NCI-H345 (cell line): ENCODE results near the gene CCT7.
A peak's percentile ranks its signal among the peaks of the same experiment; 100 is the strongest.

Experiments
- DNase-seq: peaks from one replicate; lab custom pipeline; 2025; lab: John Stamatoyannopoulos, UW

CCT7 gene

GRCh38 chr2:73294239-73294638, 60.1 kb downstream of the CCT7 start:
- no peak for DNase-seq

DNA sequence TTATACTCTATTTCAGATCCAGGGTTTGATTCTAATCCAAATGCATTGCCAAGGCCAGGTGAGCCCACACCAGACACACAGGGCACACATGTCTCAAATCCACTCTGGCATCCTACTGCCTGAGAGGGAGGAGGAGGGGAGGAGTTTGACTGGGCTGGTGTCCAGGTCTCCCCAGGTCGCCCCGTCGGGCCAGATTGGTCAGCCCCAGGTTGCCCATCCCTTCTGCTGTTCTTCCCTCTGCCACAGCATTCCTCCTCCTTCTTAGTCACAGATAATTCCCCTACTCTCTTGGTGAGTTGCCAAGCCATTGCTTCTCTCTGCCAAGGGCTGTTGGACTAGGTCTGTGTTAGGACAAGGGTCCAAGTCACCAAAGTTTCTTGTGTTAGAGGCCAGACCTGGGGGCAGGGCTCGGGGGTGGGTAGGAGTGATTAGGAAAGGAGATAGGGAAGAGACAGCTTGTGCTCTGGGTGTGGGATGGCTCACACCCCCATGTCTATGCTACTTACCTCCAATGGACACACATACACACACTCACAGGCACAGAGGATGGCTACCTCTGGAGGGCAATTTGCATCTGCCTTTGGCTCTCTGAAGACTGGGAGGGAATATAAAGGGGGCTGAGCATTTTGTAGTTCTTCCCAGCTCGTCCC, 61.8 kb downstream of the CCT7 start:
- DNase-seq = no peak

- peak; percentile 25 for DNase-seq
Observed at GRCh38 chr2:73297151-73297559, 63.0 kb downstream of the CCT7 start.

DNA sequence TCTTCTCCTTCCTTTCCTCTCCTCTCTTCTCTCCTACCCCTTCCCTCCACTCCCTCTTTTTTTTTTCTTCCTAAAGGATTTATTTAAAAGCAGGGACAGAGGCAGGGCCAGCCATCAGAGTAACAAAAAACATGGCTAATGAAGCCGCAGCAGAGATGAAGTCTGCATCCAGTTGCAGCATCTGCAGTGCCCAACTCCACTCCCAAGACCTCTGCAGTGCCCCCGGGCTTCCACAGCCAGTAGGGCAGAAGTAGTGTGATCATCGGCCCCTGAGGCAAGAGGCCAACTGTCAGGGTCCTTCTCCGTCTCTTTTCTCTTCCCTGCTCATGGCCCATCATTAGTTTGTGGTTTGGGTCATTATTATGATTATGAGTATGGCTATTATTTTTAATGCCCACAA, 63.5 kb downstream of the CCT7 start:
- DNase-seq = no peak

DNA sequence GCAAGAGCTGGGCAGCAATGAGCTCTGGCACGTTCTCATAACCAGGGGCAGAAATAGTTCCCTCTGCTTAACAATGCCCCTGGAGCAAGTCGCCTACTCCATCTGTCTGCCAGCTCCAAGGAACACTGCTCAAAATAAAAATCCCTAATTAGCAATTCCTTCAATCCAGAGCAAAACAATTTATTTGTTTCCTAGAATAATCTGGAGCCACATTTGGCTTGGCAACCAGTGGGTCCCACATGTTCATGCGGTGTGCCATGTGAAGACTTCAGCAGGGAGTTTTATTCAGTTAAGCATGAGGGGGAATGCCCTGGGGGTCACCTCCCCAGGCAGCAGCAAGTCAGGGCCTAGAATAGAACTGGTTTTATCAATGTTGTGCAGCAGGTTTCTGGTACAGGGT, 66.8 kb downstream of the CCT7 start:
- DNase-seq = no peak

DNA sequence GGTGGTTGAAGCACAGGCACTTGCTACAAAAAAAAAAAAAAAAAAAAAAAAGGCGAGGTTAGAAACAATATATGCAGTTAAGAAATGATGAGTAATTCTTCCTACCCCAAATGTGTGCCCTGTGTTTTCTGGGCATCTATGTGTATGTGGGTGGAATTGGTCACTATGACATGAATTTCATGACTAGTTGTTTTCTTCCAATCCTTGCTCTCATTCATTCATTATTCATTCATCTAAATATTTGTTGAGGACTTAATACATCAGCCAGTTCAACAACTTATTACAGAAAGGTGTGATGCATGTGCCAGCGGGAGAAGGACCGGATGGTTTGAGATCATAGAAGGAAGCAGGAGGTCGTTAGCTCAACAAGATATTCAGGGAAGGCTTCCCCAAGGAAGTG, 67.5 kb downstream of the CCT7 start:
- no peak for DNase-seq
